ENCODE data around the gene IFITM10. TPM values are rescaled to one million over a fixed set of nuclear protein-coding genes. Genes with fewer than 3 reads are reported as not detected.

IFITM10 gene
- total and polyA plus RNA-seq, 12 donors: 0.28 to 267 (median 31.6) TPM

- Histone ChIP-seq H3K9me3 (replicated peaks in 1 of 3) (no peaks in the 10 kb centered on the region), H3K4me1 (replicated peaks in 1 of 2) (peaks cover 75 to 89% of the 10 kb centered on the region in 2 donors), H3K4me3 (no peak overlapping the region), H3K27me3 (no peaks in the 10 kb centered on the region), H3K27ac (peak overlapping the region; percentile 33 to 100 (median 96)), H3K36me3 (replicated peaks in 1 of 2) (peaks cover 0 to 80% of the 10 kb centered on the region in 2 donors)
- intact Hi-C loops (cut with DNase I): no loop called here
- WGBS, 4 donors: 64 to 77% (median 74%) methylated on average over 16 to 41 of the region's 41 CpGs
- TF ChIP-seq POLR2A (IDR thresholded peaks at IDR 0.05) (no peak), CTCF (IDR thresholded peaks at IDR 0.05) (no peak)
- peak in 3 of 7 donors; percentile 40 to 53 (median 48) for DNase-seq
Measured at GRCh38 chr11:1756791-1757771, 6.7 kb upstream of the IFITM10 start.

- peaks cover 75 to 89% of the 10 kb centered on the region in 2 donors for H3K4me1 ChIP-seq (replicated peaks in 1 of 2)
- peaks cover 0 to 76% of the 10 kb centered on the region in 2 donors for H3K36me3 ChIP-seq (replicated peaks in 1 of 2)
- intact Hi-C loops (cut with DNase I): no loop called here
- 35 to 52% (median 46%) methylated on average over 8 to 16 of the region's 16 CpGs for WGBS, 4 donors
- peak overlapping the region; percentile 33 to 100 (median 96) for H3K27ac ChIP-seq
- peak; percentile 58 to 90 (median 84) for DNase-seq
- no peaks in the 10 kb centered on the region for H3K9me3 ChIP-seq (replicated peaks in 1 of 3)
- TF ChIP-seq CTCF (IDR thresholded peaks at IDR 0.05) (no peak), POLR2A (IDR thresholded peaks at IDR 0.05) (peak in 1 of 2 donors; percentile 40)
- no peak overlapping the region for H3K4me3 ChIP-seq
- no peaks in the 10 kb centered on the region for H3K27me3 ChIP-seq
Measured at GRCh38 chr11:1755692-1756561, 5.5 kb upstream of the IFITM10 start.

- Histone ChIP-seq H3K9me3 (replicated peaks in 1 of 3) (no peaks in the 10 kb centered on the region), H3K4me3 (no peak overlapping the region), H3K4me1 (replicated peaks in 1 of 2) (peaks cover 76 to 89% of the 10 kb centered on the region in 2 donors), H3K27ac (peak overlapping the region in 3 of 5 donors; percentile 96 to 100 (median 97)), H3K27me3 (no peaks in the 10 kb centered on the region), H3K36me3 (replicated peaks in 1 of 2) (peaks cover 0 to 74% of the 10 kb centered on the region in 2 donors)
- WGBS, 4 donors: 44 to 69% (median 66%) methylated on average over 5 to 9 of the region's 9 CpGs
- no peak for DNase-seq
- TF ChIP-seq CTCF (IDR thresholded peaks at IDR 0.05): no peak
- TF ChIP-seq POLR2A (IDR thresholded peaks at IDR 0.05): no peak
- intact Hi-C loops (cut with DNase I): no loop called here
Measured at GRCh38 chr11:1755344-1755691, 4.9 kb upstream of the IFITM10 start.
